ENCODE measurements around the gene PRKCH.
A peak's percentile ranks its signal among the peaks of the same experiment; 100 is the strongest.

The PRKCH gene

GRCh38 chr14:61388173-61388975 is 67.0 kb downstream of the PRKCH start (continued):
- TF ChIP-seq ZNF10 (tag by site-specific recombination; IDR thresholded peaks at IDR 0.05) (0 out of 2 replicates have a peak, but pooled peaks have one; percentile 37), ZNF121 (tag by site-specific recombination; IDR thresholded peaks at IDR 0.05) (no peak), ZNF629 (tag by site-specific recombination; IDR thresholded peaks at IDR 0.05) (peak; percentile 83), ZNF366 (tag by site-specific recombination; conservative IDR thresholded peaks at IDR 0.05) (peak; percentile 84), ZNF830 (tag by site-specific recombination; IDR thresholded peaks at IDR 0.05; ENCODE audit: low read depth) (no peak), ZNF394 (tag by site-specific recombination; IDR thresholded peaks at IDR 0.05; ENCODE audit: borderline replicate concordance) (peak; percentile 54; the same call in 1 of the 2 replicates), ZNF350 (tag by site-specific recombination; IDR thresholded peaks at IDR 0.05) (no peak), INSM2 (tag by site-specific recombination; IDR thresholded peaks at IDR 0.05) (peak; percentile 70)
- TF ChIP-seq, protein P1, sequence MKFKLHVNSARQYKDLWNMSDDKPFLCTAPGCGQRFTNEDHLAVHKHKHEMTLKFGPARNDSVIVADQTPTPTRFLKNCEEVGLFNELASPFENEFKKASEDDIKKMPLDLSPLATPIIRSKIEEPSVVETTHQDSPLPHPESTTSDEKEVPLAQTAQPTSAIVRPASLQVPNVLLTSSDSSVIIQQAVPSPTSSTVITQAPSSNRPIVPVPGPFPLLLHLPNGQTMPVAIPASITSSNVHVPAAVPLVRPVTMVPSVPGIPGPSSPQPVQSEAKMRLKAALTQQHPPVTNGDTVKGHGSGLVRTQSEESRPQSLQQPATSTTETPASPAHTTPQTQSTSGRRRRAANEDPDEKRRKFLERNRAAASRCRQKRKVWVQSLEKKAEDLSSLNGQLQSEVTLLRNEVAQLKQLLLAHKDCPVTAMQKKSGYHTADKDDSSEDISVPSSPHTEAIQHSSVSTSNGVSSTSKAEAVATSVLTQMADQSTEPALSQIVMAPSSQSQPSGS (tag by site-specific recombination; IDR thresholded peaks at IDR 0.05; ENCODE audit: low read depth), result 0 out of 2 replicates have a peak, but pooled peaks have one; percentile 31

GRCh38 chr14:61388976-61389576 is 67.7 kb downstream of the PRKCH start:
- Histone ChIP-seq H3K4me3 (ENCODE audit: low read depth, low read length) (no peak overlapping the region), H3K36me3 (ENCODE audit: control insufficient read depth in 2 of 2, insufficient read depth in 1 of 2, low read length in 2 of 2) (no peaks in the 10 kb centered on the region), H3K27ac (ENCODE audit: extremely low read depth, low read depth, low read length) (peak overlapping the region; percentile 18; the same call in 1 of the 2 replicates), H3K9me3 (ENCODE audit: control insufficient read depth, insufficient read depth, low read depth, low read length) (no peaks in the 10 kb centered on the region), H3K4me1 (ENCODE audit: control insufficient read depth, insufficient read depth, low read length) (peaks cover 11% of the 10 kb centered on the region)
- CTCF ChIA-PET, result interaction anchor here (0.7 kb wide), 1 partner anchor 110 kb away, joined by 4 read pairs; no protein-coding TSS in a partner anchor
- POLR2A ChIA-PET, result no interaction called here
- 0 out of 2 replicates have a peak, but pooled peaks have one; percentile 25 for TF ChIP-seq ZNF580 (tag by site-specific recombination; IDR thresholded peaks at IDR 0.05)
- TF ChIP-seq ZNF610 (tag by site-specific recombination; IDR thresholded peaks at IDR 0.05; ENCODE audit: borderline replicate concordance), result no peak
- no peak for TF ChIP-seq ZNF837 (tag by site-specific recombination; IDR thresholded peaks at IDR 0.05)
- TF ChIP-seq YY2 (tag by site-specific recombination; IDR thresholded peaks at IDR 0.05), result no peak
- TF ChIP-seq PRDM4 (tag by site-specific recombination; IDR thresholded peaks at IDR 0.05), result no peak
- TF ChIP-seq ZNF624 (tag by site-specific recombination; IDR thresholded peaks at IDR 0.05), result no peak
- TF ChIP-seq ZNF2 (tag by site-specific recombination; IDR thresholded peaks at IDR 0.05), result no peak
- no peak for TF ChIP-seq ZNF10 (tag by site-specific recombination; IDR thresholded peaks at IDR 0.05)
- no peak for TF ChIP-seq ZBTB10 (tag by site-specific recombination; IDR thresholded peaks at IDR 0.05)
- TF ChIP-seq, protein P2, sequence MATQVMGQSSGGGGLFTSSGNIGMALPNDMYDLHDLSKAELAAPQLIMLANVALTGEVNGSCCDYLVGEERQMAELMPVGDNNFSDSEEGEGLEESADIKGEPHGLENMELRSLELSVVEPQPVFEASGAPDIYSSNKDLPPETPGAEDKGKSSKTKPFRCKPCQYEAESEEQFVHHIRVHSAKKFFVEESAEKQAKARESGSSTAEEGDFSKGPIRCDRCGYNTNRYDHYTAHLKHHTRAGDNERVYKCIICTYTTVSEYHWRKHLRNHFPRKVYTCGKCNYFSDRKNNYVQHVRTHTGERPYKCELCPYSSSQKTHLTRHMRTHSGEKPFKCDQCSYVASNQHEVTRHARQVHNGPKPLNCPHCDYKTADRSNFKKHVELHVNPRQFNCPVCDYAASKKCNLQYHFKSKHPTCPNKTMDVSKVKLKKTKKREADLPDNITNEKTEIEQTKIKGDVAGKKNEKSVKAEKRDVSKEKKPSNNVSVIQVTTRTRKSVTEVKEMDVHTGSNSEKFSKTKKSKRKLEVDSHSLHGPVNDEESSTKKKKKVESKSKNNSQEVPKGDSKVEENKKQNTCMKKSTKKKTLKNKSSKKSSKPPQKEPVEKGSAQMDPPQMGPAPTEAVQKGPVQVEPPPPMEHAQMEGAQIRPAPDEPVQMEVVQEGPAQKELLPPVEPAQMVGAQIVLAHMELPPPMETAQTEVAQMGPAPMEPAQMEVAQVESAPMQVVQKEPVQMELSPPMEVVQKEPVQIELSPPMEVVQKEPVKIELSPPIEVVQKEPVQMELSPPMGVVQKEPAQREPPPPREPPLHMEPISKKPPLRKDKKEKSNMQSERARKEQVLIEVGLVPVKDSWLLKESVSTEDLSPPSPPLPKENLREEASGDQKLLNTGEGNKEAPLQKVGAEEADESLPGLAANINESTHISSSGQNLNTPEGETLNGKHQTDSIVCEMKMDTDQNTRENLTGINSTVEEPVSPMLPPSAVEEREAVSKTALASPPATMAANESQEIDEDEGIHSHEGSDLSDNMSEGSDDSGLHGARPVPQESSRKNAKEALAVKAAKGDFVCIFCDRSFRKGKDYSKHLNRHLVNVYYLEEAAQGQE (tag by site-specific recombination; IDR thresholded peaks at IDR 0.05), result no peak
- peak; percentile 4; the same call in 1 of the 2 replicates for TF ChIP-seq SP7 (tag by site-specific recombination; IDR thresholded peaks at IDR 0.05)
- TF ChIP-seq, protein P3, sequence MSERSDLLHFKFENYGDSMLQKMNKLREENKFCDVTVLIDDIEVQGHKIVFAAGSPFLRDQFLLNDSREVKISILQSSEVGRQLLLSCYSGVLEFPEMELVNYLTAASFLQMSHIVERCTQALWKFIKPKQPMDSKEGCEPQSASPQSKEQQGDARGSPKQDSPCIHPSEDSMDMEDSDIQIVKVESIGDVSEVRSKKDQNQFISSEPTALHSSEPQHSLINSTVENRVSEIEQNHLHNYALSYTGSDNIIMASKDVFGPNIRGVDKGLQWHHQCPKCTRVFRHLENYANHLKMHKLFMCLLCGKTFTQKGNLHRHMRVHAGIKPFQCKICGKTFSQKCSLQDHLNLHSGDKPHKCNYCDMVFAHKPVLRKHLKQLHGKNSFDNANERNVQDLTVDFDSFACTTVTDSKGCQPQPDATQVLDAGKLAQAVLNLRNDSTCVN (tag by site-specific recombination; optimal IDR thresholded peaks at IDR 0.05), result no peak
